Inflammatory macrophage treated with lipopolysaccharide for 1 hour (primary cell): ENCODE data around the gene NR6A1.
"Not testable (repeated sequence)": the region's sequence is repeated elsewhere in the genome, so short reads cannot be mapped to it uniquely, and the experiment has no call there.

Source experiments
- DNase-seq, 2 donors: peaks; one replicate each; pipeline ENCODE4 v3.0.0-alpha.2; 2020 to 2022

Gene NR6A1

DNA sequence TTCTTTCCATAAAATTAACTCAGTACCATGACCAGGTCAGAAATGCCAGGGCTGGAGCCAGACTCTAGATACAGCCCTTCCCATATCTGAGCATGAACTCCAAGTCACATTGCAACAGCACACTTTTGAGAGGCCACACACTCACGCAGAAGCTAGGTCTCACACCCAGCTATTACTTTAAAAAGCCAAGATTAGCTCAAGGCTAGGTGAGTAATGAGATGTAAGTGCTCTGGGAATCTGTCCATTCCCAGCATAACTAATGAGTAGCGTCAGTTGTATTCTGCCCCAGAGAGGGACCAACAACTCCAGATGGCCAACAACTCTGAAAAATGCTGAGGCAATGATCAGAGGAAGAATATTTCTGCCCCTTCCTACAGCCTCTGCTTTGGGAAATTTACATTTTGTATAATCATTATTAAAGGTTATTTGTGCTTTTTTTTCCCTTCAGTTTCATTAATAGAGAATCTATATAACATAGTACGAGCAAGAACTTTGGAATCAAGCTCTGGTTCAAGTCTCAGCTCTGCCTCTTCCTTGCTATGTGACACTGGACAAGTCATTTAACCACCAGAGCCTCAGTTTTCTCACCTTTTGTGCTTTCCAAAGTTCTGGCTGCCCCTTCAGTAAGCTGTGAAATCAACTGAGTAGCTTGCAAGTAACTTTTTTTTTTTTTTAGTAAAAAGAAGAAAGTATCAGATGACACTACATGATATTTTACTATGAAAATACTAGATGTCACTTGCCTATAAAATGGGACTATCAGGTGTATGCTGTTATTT, 118.3 kb downstream of the NR6A1 start:
- DNase-seq = no peak

- no peak for DNase-seq
Observed at GRCh38 chr9:124652203-124652602, 118.9 kb downstream of the NR6A1 start.

DNA sequence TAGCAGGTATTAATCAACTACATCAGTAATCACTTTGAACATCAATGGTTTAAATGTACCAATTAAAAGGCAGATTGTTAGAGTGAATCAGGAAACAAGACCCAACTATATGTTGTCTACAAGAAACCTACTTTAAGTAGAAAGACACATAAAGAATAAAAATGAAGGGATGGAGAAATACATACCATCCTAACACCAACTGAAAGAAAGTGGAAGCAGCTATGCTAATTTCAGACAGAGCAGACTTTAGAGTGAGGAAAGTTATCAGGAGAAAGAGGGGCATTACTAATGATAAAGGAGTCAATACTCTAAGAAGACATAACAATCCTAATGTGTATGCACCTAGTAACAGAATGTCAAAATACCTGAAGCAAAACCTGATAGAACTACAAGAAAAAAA, 125.8 kb downstream of the NR6A1 start:
- no peak for DNase-seq

GRCh38 chr9:124639637-124640036, 131.5 kb downstream of the NR6A1 start:
- no peak for DNase-seq

- DNase-seq = no peak
Observed at GRCh38 chr9:124635285-124635684, 135.8 kb downstream of the NR6A1 start.

- no peak for DNase-seq
Observed at GRCh38 chr9:124632077-124632621, 139.0 kb downstream of the NR6A1 start.

DNA sequence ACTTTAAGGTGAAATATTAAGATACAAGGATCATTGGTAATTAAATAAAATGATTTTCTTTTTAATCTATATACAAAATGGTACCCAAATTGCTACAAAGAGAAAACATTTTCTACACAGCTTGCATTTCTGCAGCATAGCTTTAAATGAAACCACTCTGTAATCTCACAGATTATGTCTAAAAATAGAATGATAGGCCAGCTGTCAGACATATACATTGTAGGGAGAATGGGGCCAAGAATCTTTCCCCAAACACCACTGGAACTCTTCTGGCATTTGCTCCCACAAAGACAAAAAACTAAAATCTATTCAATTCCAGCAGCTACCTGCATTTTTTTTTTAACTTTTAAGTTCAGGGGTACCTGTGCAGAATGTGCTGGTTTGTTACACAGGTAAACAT, 139.8 kb downstream of the NR6A1 start:
- DNase-seq = no peak

GRCh38 chr9:124629600-124629999, 141.5 kb downstream of the NR6A1 start:
- no peak for DNase-seq

DNA sequence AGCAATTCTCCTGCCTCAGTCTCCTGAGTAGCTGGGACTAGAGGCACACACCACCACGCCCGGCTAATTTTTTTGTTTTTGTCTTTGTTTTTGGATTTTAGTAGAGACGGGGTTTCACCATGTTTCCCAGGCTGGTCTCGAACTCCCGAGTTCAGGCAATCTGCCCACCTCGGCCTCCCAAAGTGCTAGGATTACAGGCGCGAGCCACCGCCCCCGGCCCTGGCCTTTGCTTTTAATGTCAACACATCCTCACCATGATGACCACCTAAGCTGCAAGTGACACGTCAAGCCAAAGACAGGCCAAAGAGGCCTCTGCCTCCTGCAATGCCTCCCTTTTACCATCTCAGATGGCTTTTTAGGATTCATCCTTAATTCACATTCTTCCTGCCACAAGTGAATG, 142.4 kb downstream of the NR6A1 start:
- no peak for DNase-seq

GRCh38 chr9:124626276-124626675, 144.8 kb downstream of the NR6A1 start:
- no peak for DNase-seq

GRCh38 chr9:124625087-124625486, 146.0 kb downstream of the NR6A1 start:
- DNase-seq = no peak

DNA sequence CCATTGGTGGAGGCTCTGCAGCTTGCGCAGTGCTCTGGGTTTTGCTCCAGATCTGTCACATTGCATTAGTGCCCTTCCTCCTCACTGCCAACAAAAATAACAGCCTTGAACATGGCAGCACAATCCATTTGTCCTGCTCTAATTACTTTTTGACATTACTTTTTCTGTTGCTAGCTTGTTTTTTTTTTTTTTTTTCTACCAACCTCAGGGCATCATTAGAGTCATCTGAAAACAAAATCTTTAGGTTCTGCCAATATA, 146.4 kb downstream of the NR6A1 start:
- no peak for DNase-seq

DNA sequence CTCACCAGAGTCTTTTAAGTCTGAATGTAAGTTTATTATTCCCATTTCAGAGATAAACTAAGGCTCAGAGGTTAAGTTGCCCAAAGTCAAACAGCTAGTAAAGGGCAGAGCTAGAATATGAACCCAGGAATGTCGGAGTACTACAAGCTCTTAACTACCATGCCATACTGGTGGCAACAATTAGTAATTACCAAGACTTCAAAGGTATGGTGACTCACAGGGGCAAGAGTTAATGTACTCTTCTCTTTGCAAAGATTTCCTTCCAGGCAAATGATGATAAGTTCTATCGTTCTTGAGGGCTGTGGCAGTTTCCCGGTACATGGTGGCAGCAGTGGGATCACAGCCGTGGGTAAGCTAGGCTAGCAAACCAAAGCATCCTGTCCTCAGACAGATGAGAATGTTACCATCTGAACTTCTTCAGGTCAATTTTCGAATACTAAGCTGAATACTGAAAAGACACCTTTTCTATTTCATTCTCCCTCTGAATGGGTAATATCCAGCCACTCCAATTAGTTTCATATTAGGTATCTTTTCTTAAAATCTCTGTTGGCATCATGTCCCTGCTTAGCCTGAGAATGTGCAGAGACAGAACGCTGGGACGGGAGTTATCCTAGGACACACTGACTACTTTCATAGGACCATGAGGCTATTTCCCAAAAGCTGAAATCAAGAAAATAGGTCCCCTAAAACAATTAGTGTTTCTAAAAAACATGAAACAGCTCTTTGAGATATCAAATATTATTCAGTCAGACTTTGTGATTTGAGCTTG, 147.0 kb downstream of the NR6A1 start:
- DNase-seq = no peak

- DNase-seq = no peak
Observed at GRCh38 chr9:124622882-124623281, 148.2 kb downstream of the NR6A1 start.

GRCh38 chr9:124621371-124622328, 149.5 kb downstream of the NR6A1 start:
- no peak for DNase-seq

- DNase-seq = no peak
Observed at GRCh38 chr9:124618476-124618875, 152.6 kb downstream of the NR6A1 start.

DNA sequence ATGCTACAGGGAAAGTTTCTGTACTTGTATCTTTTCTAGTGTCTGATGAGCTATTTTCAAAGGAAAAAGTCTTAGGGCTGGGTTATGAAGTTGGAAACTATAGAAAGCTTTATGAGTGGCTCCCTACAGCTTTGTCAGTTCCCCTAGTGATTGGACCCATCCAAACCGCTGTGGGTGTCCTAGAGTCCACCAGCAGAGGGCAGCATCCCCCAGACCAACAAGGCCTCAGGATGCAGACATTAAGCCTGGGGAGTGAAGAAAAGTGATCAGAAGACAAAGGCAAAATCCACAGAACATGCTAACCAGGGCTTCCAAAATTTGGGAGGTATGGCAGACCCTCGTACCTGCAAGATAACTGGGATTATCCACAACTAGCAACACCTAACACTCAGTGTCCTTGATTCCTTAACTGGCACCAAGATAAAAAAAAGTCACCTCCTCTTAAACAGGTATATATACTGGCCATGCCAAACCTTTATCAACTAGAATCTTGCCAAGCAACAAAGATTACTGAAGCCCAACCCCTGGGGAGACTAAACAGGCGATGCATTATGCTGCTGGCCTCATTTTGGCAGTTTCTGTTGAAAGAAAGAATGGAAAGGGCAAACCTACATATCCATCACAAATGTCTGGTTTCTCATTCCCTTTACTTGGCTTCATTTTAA, 153.5 kb downstream of the NR6A1 start:
- DNase-seq = peak; percentile 49 to 89

DNA sequence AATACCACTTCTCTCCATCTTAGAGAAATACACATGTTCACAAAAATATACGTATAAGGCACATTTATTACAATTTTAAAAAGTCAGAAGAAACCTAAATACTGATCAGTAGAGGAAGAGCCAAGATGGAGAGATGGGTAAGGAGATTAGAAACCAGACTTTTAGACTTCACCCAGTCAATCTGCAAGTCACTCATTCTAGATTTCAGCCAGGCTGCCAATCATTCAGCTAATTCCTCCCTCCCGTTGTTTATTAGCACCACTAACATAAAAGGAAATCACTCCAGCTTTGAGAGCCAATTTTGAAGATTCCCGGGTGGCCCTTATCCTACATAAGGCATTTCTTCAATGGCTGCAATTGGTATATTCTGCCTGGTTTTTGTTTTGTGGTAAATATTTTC, 154.2 kb downstream of the NR6A1 start:
- DNase-seq = no peak

GRCh38 chr9:124615840-124616239, 155.3 kb downstream of the NR6A1 start:
- DNase-seq = not testable (repeated sequence)

DNA sequence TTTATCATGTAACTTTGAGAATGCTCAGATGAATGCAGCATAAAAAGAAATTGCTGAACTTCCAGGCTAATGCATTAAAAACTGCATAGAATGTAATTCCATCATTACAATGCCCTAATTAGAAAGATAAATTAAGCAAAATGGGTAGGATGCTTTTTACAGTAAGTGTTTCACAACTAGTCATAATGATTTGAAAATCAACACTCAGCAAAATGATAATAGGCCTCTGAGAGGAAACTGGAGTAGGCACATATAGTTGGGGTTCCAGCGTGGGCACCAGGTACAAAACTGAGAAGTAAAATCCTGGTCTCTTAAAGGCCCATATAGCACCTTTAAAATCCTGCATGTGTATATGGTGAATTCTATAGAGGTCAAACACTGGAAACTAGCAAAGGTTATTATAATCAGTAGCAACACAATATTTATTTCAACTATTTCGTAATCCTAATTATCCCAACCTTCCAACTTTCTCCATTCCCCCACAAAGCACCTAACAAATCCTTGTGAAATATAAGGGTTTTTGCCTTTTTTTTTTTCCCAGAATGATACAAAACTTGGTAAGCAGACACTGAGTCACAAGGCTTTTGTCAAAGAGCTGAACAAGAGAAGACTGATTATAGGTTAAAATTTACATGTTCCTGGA, 155.9 kb downstream of the NR6A1 start:
- no peak for DNase-seq

- DNase-seq = peak in 1 of 2 donors; percentile 13
Observed at GRCh38 chr9:124613849-124614248, 157.3 kb downstream of the NR6A1 start.

DNA sequence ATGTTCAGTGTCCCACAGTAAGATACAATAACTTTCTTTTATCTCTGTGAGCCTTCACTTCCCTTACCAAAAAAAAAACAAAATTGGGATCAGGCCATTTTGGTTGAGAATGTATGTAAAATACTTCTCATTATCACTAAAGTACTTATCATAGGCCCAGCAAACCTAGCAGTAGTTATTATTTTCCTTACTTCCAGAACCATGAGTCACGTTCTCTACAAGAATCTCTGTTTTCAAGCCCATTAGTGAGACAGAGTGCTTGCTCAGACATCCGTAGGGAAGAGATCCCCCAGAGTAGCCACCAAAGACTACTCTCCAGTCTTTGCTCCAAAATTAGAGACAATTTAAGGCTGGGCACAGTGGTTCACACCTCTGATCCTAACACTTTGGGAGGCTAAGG, 160.0 kb downstream of the NR6A1 start:
- no peak for DNase-seq
